ENCODE data around the gene BCAR1. TPM values are rescaled to one million over a fixed set of nuclear protein-coding genes. Genes with fewer than 3 reads are reported as not detected.

BCAR1 gene
- polyA plus RNA-seq, 1 donor from 2014 or later, result 39.1 TPM

DNA sequence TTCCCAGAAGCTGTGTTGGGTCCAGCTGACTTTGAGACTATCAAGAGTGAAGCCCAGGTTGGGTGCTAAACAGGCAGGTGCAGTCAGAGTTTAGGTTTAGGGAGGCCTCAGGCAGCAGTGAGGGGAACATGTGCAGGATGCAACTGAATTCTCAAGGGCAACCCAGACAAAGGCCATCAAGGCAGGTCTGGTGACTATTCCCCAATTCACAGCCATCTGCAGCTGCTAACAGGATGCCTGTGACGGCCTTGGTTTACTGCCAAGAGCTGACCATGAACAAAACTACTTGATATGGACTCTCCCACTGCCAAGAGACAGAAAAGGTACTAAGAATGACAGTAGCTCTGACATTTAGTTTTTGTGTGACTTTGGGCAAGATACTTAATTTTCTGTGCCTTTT lies 45.2 kb upstream of the BCAR1 start:
- Histone ChIP-seq H3K4me3 (ENCODE audit: low read length) (no peak overlapping the region), H3K36me3 (ENCODE audit: insufficient read depth, low read length) (no peaks in the 10 kb centered on the region), H2AFZ (ENCODE audit: low read depth, low read length) (no peak overlapping the region), H3F3A (ENCODE audit: insufficient read depth, low read length, poor library complexity, severe bottlenecking) (no peaks in the 10 kb centered on the region), H3K79me2 (replicated peaks; ENCODE audit: insufficient read depth, low read length) (no peaks in the 10 kb centered on the region), H4K20me1 (ENCODE audit: insufficient read depth) (no peaks in the 10 kb centered on the region), H3K4me2 (ENCODE audit: low read length) (no peak overlapping the region), H3K9me2 (ENCODE audit: insufficient read depth, low read length) (no peaks in the 10 kb centered on the region), H3K27me3 (ENCODE audit: insufficient read depth, low read depth, low read length) (no peaks in the 10 kb centered on the region), H3K9ac (ENCODE audit: low read length) (no peak overlapping the region), H3K9me3 (ENCODE audit: low read length) (no peaks in the 10 kb centered on the region), H3K27ac (ENCODE audit: low read length) (no peak overlapping the region)
- TF ChIP-seq, protein P1, sequence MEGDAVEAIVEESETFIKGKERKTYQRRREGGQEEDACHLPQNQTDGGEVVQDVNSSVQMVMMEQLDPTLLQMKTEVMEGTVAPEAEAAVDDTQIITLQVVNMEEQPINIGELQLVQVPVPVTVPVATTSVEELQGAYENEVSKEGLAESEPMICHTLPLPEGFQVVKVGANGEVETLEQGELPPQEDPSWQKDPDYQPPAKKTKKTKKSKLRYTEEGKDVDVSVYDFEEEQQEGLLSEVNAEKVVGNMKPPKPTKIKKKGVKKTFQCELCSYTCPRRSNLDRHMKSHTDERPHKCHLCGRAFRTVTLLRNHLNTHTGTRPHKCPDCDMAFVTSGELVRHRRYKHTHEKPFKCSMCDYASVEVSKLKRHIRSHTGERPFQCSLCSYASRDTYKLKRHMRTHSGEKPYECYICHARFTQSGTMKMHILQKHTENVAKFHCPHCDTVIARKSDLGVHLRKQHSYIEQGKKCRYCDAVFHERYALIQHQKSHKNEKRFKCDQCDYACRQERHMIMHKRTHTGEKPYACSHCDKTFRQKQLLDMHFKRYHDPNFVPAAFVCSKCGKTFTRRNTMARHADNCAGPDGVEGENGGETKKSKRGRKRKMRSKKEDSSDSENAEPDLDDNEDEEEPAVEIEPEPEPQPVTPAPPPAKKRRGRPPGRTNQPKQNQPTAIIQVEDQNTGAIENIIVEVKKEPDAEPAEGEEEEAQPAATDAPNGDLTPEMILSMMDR (IDR thresholded peaks at IDR 0.05; ENCODE audit: poor library complexity, severe bottlenecking), result no peak
- TF ChIP-seq, protein P2, sequence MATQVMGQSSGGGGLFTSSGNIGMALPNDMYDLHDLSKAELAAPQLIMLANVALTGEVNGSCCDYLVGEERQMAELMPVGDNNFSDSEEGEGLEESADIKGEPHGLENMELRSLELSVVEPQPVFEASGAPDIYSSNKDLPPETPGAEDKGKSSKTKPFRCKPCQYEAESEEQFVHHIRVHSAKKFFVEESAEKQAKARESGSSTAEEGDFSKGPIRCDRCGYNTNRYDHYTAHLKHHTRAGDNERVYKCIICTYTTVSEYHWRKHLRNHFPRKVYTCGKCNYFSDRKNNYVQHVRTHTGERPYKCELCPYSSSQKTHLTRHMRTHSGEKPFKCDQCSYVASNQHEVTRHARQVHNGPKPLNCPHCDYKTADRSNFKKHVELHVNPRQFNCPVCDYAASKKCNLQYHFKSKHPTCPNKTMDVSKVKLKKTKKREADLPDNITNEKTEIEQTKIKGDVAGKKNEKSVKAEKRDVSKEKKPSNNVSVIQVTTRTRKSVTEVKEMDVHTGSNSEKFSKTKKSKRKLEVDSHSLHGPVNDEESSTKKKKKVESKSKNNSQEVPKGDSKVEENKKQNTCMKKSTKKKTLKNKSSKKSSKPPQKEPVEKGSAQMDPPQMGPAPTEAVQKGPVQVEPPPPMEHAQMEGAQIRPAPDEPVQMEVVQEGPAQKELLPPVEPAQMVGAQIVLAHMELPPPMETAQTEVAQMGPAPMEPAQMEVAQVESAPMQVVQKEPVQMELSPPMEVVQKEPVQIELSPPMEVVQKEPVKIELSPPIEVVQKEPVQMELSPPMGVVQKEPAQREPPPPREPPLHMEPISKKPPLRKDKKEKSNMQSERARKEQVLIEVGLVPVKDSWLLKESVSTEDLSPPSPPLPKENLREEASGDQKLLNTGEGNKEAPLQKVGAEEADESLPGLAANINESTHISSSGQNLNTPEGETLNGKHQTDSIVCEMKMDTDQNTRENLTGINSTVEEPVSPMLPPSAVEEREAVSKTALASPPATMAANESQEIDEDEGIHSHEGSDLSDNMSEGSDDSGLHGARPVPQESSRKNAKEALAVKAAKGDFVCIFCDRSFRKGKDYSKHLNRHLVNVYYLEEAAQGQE (IDR thresholded peaks at IDR 0.05; ENCODE audit: borderline replicate concordance), result no peak
- no peak for TF ChIP-seq RAD21 (conservative IDR thresholded peaks at IDR 0.05)
- no peak for TF ChIP-seq POLR2AphosphoS5 (IDR thresholded peaks at IDR 0.05)
- no peak for TF ChIP-seq TAF1 (IDR thresholded peaks at IDR 0.05; ENCODE audit: low read depth)
- no peak for TF ChIP-seq EP300 (conservative IDR thresholded peaks at IDR 0.05; ENCODE audit: poor library complexity, severe bottlenecking)
- no peak for TF ChIP-seq EZH2 (IDR thresholded peaks at IDR 0.05; ENCODE audit: borderline replicate concordance, insufficient read depth, low read length, poor library complexity, severe bottlenecking)
- no peak for TF ChIP-seq MXI1 (conservative IDR thresholded peaks at IDR 0.05; ENCODE audit: poor library complexity, severe bottlenecking)
- no peak for TF ChIP-seq SMC3 (conservative IDR thresholded peaks at IDR 0.05; ENCODE audit: poor library complexity)

DNA sequence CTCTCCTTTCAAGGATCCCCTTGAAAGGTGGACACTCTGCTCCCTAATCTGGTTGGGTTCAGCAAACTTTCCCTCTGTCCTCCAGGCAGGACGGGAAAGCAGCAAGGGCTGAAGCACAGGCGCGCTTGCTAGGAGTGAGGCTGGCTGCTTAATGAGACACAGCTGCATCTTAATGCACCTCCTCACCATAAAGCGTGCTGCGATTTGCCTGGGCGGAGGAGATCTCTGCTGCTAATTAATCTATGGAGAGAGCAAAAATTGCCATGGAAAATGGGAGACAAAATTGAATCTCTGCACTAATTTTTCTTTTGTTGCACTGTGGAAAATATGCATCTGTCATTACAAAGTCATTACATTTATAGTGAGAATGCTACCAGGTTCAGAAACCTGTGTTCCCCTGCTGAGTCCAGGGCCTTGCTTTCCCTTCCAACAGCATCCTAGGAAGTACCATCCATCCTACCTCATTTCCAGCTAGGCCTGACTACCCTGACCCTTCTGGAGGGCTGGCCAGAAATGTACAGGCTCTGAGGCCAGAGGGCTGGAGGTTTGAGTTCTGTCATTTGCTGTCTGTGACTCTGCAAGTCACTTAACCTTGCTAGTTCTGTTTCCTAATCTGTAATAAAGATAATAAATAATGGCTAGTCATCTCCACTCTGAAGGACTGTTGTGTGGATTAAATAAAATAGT lies 43.5 kb upstream of the BCAR1 start:
- Histone ChIP-seq H3K4me3 (ENCODE audit: low read length) (no peak overlapping the region), H3K4me2 (ENCODE audit: low read length) (no peak overlapping the region), H3F3A (ENCODE audit: insufficient read depth, low read length, poor library complexity, severe bottlenecking) (no peaks in the 10 kb centered on the region), H3K27me3 (ENCODE audit: insufficient read depth, low read depth, low read length) (no peaks in the 10 kb centered on the region), H3K9ac (ENCODE audit: low read length) (no peak overlapping the region), H3K9me2 (ENCODE audit: insufficient read depth, low read length) (no peaks in the 10 kb centered on the region), H3K27ac (ENCODE audit: low read length) (no peak overlapping the region), H2AFZ (ENCODE audit: low read depth, low read length) (no peak overlapping the region), H3K36me3 (ENCODE audit: insufficient read depth, low read length) (no peaks in the 10 kb centered on the region), H3K79me2 (replicated peaks; ENCODE audit: insufficient read depth, low read length) (no peaks in the 10 kb centered on the region), H3K9me3 (ENCODE audit: low read length) (no peaks in the 10 kb centered on the region), H4K20me1 (ENCODE audit: insufficient read depth) (no peaks in the 10 kb centered on the region)
- no peak for TF ChIP-seq MXI1 (conservative IDR thresholded peaks at IDR 0.05; ENCODE audit: poor library complexity, severe bottlenecking)
- TF ChIP-seq POLR2AphosphoS5 (IDR thresholded peaks at IDR 0.05), result no peak
- TF ChIP-seq, protein P2 (IDR thresholded peaks at IDR 0.05; ENCODE audit: borderline replicate concordance), result no peak
- TF ChIP-seq TAF1 (IDR thresholded peaks at IDR 0.05; ENCODE audit: low read depth), result no peak
- TF ChIP-seq SMC3 (conservative IDR thresholded peaks at IDR 0.05; ENCODE audit: poor library complexity), result no peak
- TF ChIP-seq EP300 (conservative IDR thresholded peaks at IDR 0.05; ENCODE audit: poor library complexity, severe bottlenecking), result no peak
- TF ChIP-seq EZH2 (IDR thresholded peaks at IDR 0.05; ENCODE audit: borderline replicate concordance, insufficient read depth, low read length, poor library complexity, severe bottlenecking), result no peak
- TF ChIP-seq, protein P1 (IDR thresholded peaks at IDR 0.05; ENCODE audit: poor library complexity, severe bottlenecking), result no peak

All from neural cell (in vitro differentiated cells).